ENCODE results near the gene SLC26A8.
"Not testable (repeated sequence)": the region's sequence is repeated elsewhere in the genome, so short reads cannot be mapped to it uniquely, and the experiment has no call there.

SLC26A8 gene

GRCh38 chr6:36019167-36019566 is 5.3 kb downstream of the SLC26A8 start:
- DNase-seq (ENCODE audit: low read depth in 4 of 4, low spot score in 1 of 4) = no peak

GRCh38 chr6:36018339-36018738 is 6.1 kb downstream of the SLC26A8 start:
- no peak for DNase-seq (ENCODE audit: low read depth in 4 of 4, low spot score in 1 of 4)

DNA sequence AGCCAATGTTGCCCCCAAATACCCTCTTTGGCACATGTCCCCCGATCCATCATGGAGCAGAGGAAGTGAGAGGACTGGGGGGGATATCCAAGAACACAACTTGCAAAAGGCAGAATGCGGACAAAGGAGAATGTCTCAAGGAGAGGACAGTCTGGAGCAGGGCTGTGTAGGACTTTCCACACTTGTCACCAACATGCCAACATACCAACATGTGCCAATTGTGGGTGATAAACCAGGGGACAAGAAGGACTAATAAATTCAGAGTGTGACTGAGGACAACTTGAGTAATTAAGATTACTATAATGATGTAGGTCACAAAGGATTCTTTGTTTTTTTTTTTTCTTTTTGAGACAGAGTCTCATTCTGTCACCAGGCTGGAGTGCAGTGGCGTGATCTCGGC is 8.8 kb downstream of the SLC26A8 start:
- no peak for DNase-seq (ENCODE audit: low read depth in 4 of 4, low spot score in 1 of 4)

DNA sequence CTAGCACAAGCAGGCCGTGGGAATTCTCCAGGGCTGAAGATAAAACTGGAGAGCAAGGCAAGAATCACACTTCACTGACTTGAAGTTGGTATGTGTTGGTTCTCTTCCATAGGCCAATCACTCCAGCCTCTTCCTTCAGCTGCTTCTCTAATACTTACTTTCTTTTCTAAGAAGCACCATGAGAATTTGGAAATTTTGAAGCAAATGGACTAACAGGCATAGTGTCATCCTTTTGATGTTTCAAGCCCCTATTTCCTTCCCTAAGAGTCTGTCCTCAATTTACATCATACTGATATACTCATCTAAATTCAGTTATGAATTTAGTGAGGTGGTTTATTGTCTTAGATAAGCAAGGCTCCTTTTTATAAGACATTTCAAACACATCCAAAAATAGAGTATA is 24.0 kb downstream of the SLC26A8 start:
- DNase-seq (ENCODE audit: low read depth in 4 of 4, low spot score in 1 of 4) = no peak

DNA sequence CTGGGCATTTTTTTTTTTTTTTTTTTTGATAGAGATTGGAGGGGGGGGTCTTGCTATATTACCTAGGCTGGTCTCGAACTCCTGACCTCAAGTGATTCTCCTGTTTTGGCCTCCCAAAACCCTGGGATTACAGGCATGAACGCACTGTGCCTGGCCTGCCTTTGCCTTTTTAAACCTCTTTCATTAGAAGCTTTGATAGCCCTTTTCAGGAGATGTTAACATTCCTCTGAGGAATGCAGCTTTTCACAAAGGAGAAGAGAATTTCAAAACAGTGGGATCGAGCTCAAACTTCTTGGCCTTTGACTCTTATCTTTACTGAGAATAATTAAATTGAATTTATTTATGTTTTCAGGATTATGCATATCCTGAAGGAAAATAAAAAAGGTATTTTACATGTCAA is 31.3 kb downstream of the SLC26A8 start:
- DNase-seq (ENCODE audit: low read depth in 4 of 4, low spot score in 1 of 4) = no peak

DNA sequence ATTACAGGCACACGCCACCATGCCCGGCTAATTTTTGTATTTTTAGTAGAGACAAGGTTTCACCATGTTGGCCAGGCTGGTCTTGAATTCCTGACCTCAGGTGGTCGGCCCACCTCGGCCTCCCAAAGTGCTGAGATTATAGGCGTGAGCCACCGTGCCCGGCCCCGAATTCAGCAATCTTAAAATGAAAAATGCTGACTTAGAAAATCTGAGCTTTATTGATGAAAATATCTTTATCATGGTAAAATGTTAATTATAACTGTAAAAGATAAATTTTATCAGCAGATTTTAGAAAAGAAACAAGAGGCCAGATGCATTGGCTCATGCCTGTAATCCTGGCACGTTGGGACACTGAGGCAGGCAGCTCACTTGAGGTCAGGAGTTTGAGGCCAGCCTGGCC is 36.4 kb downstream of the SLC26A8 start:
- DNase-seq (ENCODE audit: low read depth in 4 of 4, low spot score in 1 of 4) = not testable (repeated sequence)

DNA sequence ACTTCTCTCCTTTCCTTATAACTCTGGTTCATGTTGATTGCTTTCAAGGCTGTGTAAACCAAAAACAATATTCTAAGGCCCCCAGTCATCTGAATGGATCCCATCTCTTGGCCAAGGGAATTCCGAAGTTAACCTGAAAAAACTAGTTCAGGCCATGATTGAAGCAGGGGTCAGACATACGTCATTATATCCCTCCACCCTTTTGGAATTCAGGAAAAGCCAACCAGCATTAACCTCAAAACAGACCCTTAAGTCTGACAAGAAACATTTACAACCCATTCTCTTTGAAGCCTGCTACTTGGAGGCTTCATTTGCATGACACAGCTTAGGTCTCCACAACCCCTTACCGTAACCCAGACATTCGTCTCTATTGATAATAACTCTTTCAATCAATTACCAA is 39.7 kb downstream of the SLC26A8 start:
- no peak for DNase-seq (ENCODE audit: low read depth in 4 of 4, low spot score in 1 of 4)

DNA sequence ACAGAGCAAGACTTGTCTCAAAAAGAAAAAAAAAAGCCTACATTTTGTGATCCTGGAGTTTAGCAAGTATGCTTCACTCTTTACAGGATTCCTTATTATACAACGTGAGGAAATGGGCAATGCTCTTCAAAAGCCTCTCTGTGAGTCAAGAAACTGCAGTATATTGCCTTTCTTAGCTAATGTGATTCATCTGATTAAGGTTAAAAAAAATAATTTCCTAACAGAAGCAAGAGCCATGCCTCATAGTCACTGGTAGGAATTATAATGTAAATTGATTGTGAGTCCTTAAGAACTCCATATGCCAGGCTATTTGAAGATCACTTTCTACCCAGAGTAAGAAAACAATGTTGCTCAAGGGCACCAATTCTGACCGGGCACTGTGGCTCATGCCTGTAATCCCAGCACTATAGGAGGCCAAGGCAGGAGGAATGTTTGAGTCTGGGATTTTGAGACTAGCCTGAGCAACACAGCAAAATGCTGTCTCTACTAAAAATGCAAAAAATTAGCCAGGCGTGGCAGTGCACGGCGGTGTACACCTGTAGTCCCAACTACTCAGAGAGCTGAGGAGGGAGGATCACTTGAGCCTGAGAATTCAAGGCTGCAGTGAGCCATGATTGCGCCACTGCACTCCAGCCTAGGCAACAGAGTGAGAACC is 43.3 kb downstream of the SLC26A8 start:
- no peak for DNase-seq (ENCODE audit: low read depth in 4 of 4, low spot score in 1 of 4)

- DNase-seq (ENCODE audit: low read depth in 4 of 4, low spot score in 1 of 4) = not testable (repeated sequence)
These were observed 44.3 kb downstream of the SLC26A8 start for GRCh38 chr6:35980126-35980525.

- DNase-seq (ENCODE audit: low read depth in 4 of 4, low spot score in 1 of 4) = no peak
These were observed 47.1 kb downstream of the SLC26A8 start for GRCh38 chr6:35977308-35977707.

GRCh38 chr6:35973670-35974222 is 50.7 kb downstream of the SLC26A8 start:
- DNase-seq (ENCODE audit: low read depth in 4 of 4, low spot score in 1 of 4) = no peak

DNA sequence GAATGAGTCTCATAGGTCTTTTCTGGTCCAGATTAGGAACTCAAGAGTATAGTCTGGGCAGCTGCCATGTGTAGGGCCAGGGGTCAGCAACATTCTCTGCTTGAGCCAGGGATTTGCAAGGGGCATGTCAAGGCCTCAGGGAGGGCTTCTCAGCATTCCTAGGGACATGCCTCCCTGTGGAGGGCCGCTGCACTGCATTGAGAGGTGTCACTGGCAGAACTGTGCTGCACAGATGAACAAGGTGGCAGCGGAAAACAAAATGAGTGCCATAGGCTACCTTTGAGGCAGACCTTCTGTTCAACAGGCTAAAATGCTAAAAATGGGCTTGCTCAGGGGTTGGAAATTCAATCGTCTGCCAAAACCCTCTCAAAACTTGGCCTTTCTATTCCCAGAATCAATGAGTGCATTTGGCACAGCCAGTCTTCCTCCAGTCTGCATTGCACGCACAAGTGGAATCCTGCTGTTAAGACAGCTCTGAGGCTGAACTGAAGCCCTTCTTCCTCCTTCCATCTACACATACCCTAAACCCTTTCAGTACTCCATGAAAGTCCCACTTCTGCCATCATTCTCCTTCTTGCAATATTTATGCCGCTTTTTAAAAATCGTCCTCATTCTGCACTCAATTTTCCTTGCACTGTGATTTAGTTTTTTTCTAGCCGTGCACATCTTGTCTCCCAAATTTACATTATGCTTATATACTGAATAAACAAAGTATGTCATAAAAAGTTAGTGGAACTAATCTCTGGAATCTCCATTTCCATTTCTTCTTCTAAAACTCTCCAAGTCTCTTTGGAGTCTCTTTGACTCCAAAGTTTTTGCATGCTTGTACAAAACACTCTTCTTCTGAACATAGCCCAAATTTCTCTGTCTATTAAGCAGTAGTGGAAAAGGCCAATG is 51.7 kb downstream of the SLC26A8 start:
- DNase-seq (ENCODE audit: low read depth in 4 of 4, low spot score in 1 of 4) = no peak

DNA sequence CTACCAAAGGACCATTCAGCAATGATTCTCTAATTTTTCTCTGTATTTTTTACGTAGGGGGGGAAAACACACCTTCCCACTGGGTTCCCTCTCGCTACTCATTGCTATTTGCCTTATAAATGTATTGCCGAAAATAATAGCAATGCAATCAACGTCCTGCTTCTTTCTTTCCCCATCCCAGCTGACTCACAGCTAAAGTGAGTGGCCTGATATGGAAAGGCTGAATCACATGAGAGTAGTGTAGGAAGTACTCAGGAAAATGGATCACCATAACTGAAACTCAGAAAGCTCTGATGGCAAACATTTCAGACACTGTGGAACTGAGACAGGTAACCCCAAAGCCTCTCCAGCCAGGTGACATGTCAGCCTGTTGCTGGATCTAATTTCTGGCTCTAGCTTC is 54.3 kb downstream of the SLC26A8 start:
- DNase-seq (ENCODE audit: low read depth in 4 of 4, low spot score in 1 of 4) = no peak

GRCh38 chr6:35969646-35970045 is 54.8 kb downstream of the SLC26A8 start:
- DNase-seq (ENCODE audit: low read depth in 4 of 4, low spot score in 1 of 4) = no peak

- no peak for DNase-seq (ENCODE audit: low read depth in 4 of 4, low spot score in 1 of 4)
These were observed 55.6 kb downstream of the SLC26A8 start for GRCh38 chr6:35968821-35969220.

- DNase-seq (ENCODE audit: low read depth in 4 of 4, low spot score in 1 of 4) = no peak
These were observed 57.2 kb downstream of the SLC26A8 start for GRCh38 chr6:35967076-35967774.

- no peak for DNase-seq (ENCODE audit: low read depth in 4 of 4, low spot score in 1 of 4)
These were observed 61.5 kb downstream of the SLC26A8 start for GRCh38 chr6:35962779-35963560.

DNA sequence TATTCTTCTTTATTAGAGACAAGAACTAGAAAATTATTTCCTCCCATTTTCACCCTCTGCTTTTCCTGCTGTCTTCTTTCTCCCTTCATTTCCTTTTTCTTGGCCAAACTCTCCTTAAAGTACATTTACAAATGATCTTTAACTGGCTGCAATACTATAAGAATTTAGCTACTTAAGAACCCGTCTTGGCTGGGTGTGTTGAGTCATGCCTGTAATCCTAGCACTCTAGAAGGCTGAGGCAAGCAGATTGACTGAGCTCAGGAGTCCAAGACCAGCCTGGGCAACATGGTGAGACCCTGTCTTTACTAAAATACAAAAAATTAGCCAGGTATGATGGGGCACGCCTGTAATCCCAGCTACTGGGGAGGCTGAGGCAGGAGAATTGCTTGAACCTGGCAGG is 64.3 kb downstream of the SLC26A8 start:
- DNase-seq (ENCODE audit: low read depth in 4 of 4, low spot score in 1 of 4) = no peak

DNA sequence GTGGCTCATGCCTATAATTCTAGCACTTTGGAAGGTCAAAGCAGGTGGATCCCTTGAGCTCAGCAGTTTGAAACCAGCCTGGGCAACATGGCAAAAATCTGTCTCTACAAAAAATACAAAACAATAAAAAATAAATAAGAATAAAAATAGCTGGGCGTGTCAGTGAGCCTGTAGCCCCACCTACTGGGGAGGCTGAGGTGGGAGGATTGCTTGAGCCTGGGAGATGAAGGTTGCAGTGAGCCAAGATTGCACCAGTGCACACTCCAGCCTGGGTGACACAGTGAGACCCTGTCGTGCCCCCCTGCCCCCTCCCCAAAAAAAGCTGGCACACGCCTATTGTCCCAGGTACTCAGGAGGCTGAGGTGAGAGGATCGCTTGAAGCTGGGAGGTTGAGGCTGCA is 68.5 kb downstream of the SLC26A8 start:
- DNase-seq (ENCODE audit: low read depth in 4 of 4, low spot score in 1 of 4) = no peak

DNA sequence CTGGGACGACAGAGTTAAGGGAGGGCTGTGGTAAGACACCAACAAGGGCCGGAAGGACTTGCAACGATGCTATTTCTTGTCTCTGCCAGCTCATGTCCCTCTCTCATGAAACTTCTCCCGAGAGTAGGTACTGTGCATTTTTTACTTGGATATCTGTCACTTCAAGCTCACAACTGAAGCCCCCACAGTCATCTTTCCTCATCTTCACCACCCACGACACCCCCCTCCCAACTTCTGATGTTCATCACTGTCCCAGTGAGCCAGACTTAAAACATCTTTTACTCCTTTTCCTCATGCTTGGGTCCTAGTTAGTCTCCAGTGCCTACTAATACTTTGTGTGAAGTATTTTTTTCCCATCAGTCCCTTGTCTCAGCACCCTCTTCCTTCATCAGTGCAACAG is 68.9 kb downstream of the SLC26A8 start:
- DNase-seq (ENCODE audit: low read depth in 4 of 4, low spot score in 1 of 4) = no peak

DNA sequence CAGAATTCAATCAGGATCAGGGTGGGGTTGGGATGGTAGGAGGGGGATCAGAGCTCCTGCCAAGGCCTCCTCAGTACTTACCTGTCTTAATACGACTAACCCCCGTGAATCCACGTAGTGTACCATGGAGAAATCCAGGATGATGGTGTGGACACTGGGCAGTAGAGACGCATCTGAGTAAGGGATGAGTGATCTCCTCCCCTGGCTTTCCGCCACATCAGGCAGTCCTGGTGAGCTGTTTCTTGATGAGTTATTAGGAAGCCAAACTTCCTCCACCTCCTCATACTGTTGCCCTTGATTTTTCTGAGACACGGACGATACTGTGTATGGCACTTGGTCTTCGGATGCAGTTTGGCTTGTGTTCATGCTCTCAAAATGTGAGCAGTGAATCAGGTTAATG is 69.4 kb downstream of the SLC26A8 start:
- DNase-seq (ENCODE audit: low read depth in 4 of 4, low spot score in 1 of 4) = no peak

Measured in stimulated activated CD4-positive, alpha-beta T cell treated with anti-CD3 and anti-CD28 coated beads, Interleukin-1b, Interleukin-23, amount 100 ng/mL, for 24 hours (primary cell).